OCI-LY7 (cell line): ENCODE results near the gene FALEC. TPM values are rescaled to one million over a fixed set of nuclear protein-coding genes. Genes with fewer than 3 reads are reported as not detected.

Experiments used
- BruUV-seq: library from RNA; stranded (reverse); fragments of 400-500 nt; replicated peaks from 2 replicates; lab custom pipeline; 2021; lab: Mats Ljungman, UMichigan
- CTCF ChIA-PET: fragments of 300-600 bp; sonication (Branson Sonifier 250); formaldehyde crosslinking; loops from one replicate; lab custom pipeline; 2022; ENCODE audit warnings: antibody characterized with exemption; ENCODE audit not compliant: unreplicated experiment; lab: Charles Lee
- POLR2A ChIA-PET: fragments of 300-600 bp; sonication (Branson Sonifier 250); formaldehyde crosslinking; loops from one replicate; lab custom pipeline; 2022; ENCODE audit warnings: antibody characterized with exemption; lab: Charles Lee
- DNase-seq: peaks from one replicate; pipeline ENCODE4 v3.0.0-alpha.2; 2015; ENCODE audit warnings: low spot score
- H2AFZ ChIP-seq: fragments of 200-600 bp; sonication (generic), shearing (Covaris generic); 2 replicates; pipeline ENCODE4 v1.6.1; 2014; ENCODE audit warnings: mild to moderate bottlenecking, antibody characterized with exemption, low read length, moderate library complexity
- H3K27ac ChIP-seq: fragments of 200-600 bp; sonication (generic); 2 replicates; pipeline ENCODE4 v1.5.1; 2014; ENCODE audit warnings: mixed run types, low read depth, mild to moderate bottlenecking, moderate library complexity, low read length, inconsistent platforms; ENCODE audit not compliant: poor library complexity, severe bottlenecking
- H3K36me3 ChIP-seq: fragments of 200-600 bp; sonication (generic); 2 replicates; pipeline ENCODE4 v1.6.1; 2014; ENCODE audit warnings: mild to moderate bottlenecking, antibody characterized with exemption, low read length, moderate library complexity, mixed read lengths; ENCODE audit not compliant: insufficient read depth
- H3K4me1 ChIP-seq: fragments of 200-600 bp; sonication (generic); 2 replicates; pipeline ENCODE4 v1.5.1; 2014; ENCODE audit warnings: mild to moderate bottlenecking, low read length; ENCODE audit not compliant: insufficient read depth, poor library complexity, severe bottlenecking
- H3K4me2 ChIP-seq: fragments of 200-600 bp; sonication (generic); 2 replicates; pipeline ENCODE4 v1.6.1; 2014; ENCODE audit warnings: mild to moderate bottlenecking, low read length
- H3K4me3 ChIP-seq: fragments of 200-600 bp; sonication (generic); 2 replicates; pipeline ENCODE4 v1.5.1; 2014; ENCODE audit warnings: mild to moderate bottlenecking, low read depth, low read length; ENCODE audit not compliant: poor library complexity, severe bottlenecking
- H3K79me2 ChIP-seq: fragments of 200-600 bp; sonication (generic); 2 replicates; pipeline ENCODE4 v1.6.1; 2016; ENCODE audit warnings: low read depth, mild to moderate bottlenecking, low read length, moderate library complexity, mixed read lengths; ENCODE audit not compliant: insufficient read depth
- H3K9me2 ChIP-seq: fragments of 200-600 bp; sonication (generic); 2 replicates; pipeline ENCODE4 v1.6.1; 2016; ENCODE audit warnings: mild to moderate bottlenecking, low read length, mixed read lengths; ENCODE audit not compliant: insufficient read depth
- H3K9me3 ChIP-seq: fragments of 200-600 bp; sonication (generic); 2 replicates; pipeline ENCODE4 v1.6.1; 2014; ENCODE audit warnings: mild to moderate bottlenecking, mixed run types, low read length, mixed read lengths
- H4K20me1 ChIP-seq: fragments of 200-600 bp; sonication (generic); 2 replicates; pipeline ENCODE4 v1.6.1; 2014; ENCODE audit warnings: mild to moderate bottlenecking, antibody characterized with exemption, low read length, moderate library complexity, mixed read lengths; ENCODE audit not compliant: insufficient read depth
- CTCF ChIP-seq: fragments of 200-600 bp; sonication (generic); conservative IDR thresholded peaks from 2 replicates; pipeline ENCODE4 v1.5.1; 2014; ENCODE audit warnings: mild to moderate bottlenecking, antibody characterized with exemption, low read length, moderate library complexity, mixed read lengths
- EZH2phosphoT487 ChIP-seq: fragments of 200-600 bp; sonication (generic); IDR thresholded peaks from 2 replicates; pipeline ENCODE4 v1.6.1; 2018; ENCODE audit warnings: low read depth, borderline replicate concordance, mild to moderate bottlenecking, mixed run types, antibody characterized with exemption, low read length, moderate library complexity, mixed read lengths
- intact Hi-C: fragments of 100-400 bp; cut with micrococcal nuclease; formaldehyde crosslinking; loops from one replicate; pipeline ENCODE4 v1.10.0; 2022; ENCODE audit not compliant: unreplicated experiment
- total RNA-seq, 2 experiments: library from RNA; depleted of rRNA in 1 of 2; stranded (reverse); fragments of >200 nt in 1 of 2; shearing (Covaris generic) in 1 of 2; gene quantifications; 2 replicates each; pipeline ENCODE4 v1.2.3, GENCODE V29; 2014 to 2022

FALEC gene
- total RNA-seq, 2 experiments from 2014 or later, result 0.47 to 1.9 TPM

GRCh38 chr1:150537732-150538684 is 22.5 kb downstream of the FALEC start:
- H4K20me1 ChIP-seq, result no peaks in the 10 kb centered on the region
- no peaks in the 10 kb centered on the region for H3K79me2 ChIP-seq
- H3K4me3 ChIP-seq, result no peak overlapping the region
- CTCF ChIA-PET, result no interaction called here
- intact Hi-C loops, result no loop called here
- no peak for TF ChIP-seq EZH2phosphoT487
- peak; percentile 42; the same call in 1 of the 2 replicates for TF ChIP-seq CTCF
- BruUV-seq, result no TSS peak
- no peaks in the 10 kb centered on the region for H3K9me3 ChIP-seq
- H3K27ac ChIP-seq, result no peak overlapping the region
- POLR2A ChIA-PET, result no interaction called here
- no peak overlapping the region for H2AFZ ChIP-seq
- H3K36me3 ChIP-seq, result no peaks in the 10 kb centered on the region
- no peaks in the 10 kb centered on the region for H3K9me2 ChIP-seq
- H3K4me1 ChIP-seq, result no peaks in the 10 kb centered on the region
- no peak overlapping the region for H3K4me2 ChIP-seq
- DNase-seq, result no peak

GRCh38 chr1:150543500-150544143 is 28.1 kb downstream of the FALEC start:
- no TSS peak for BruUV-seq
- ChIA-PET POLR2A (no interaction called here), CTCF (no interaction called here)
- no peak for DNase-seq
- H3K4me2 ChIP-seq, result no peak overlapping the region
- intact Hi-C loops, result no loop called here
- no peaks in the 10 kb centered on the region for H4K20me1 ChIP-seq
- no peaks in the 10 kb centered on the region for H3K36me3 ChIP-seq
- peaks cover 3% of the 10 kb centered on the region for H3K4me1 ChIP-seq
- H3K27ac ChIP-seq, result no peak overlapping the region
- H3K4me3 ChIP-seq, result no peak overlapping the region
- no peak for TF ChIP-seq EZH2phosphoT487
- TF ChIP-seq CTCF, result no peak
- H2AFZ ChIP-seq, result no peak overlapping the region
- H3K9me3 ChIP-seq, result no peaks in the 10 kb centered on the region
- no peaks in the 10 kb centered on the region for H3K79me2 ChIP-seq
- no peaks in the 10 kb centered on the region for H3K9me2 ChIP-seq
